H1 (cell line): Measurements from ENCODE around the gene TRHDE.

Source experiments
- ATF2 ChIP-seq: IDR thresholded peaks from 2 replicates; pipeline ENCODE4 v1.6.1; 2012; ENCODE audit warnings: low read length, inconsistent platforms
- GABPA ChIP-seq: IDR thresholded peaks from 2 replicates; pipeline ENCODE4 v1.6.1; 2011; ENCODE audit warnings: mild to moderate bottlenecking, low read length, moderate library complexity, borderline replicate concordance; ENCODE audit not compliant: insufficient read depth
- POLR2A ChIP-seq, 2 experiments: IDR thresholded peaks; 1 replicate in 1 of 2; 2 replicates in 1 of 2; pipeline ENCODE4 v1.6.1; 2011; ENCODE audit warnings: low read depth in 2 of 2, low read length in 2 of 2, mild to moderate bottlenecking in 2 of 2; ENCODE audit errors: control extremely low read depth in 1 of 2
- RAD21 ChIP-seq, 2 experiments: IDR thresholded peaks in 1 of 2; conservative IDR thresholded peaks in 1 of 2; 2 replicates each; pipeline ENCODE4 v1.6.1; 2011; ENCODE audit warnings: low read depth in 2 of 2, low read length in 2 of 2, improper control_type of control experiment in 1 of 2, inconsistent platforms in 1 of 2, mild to moderate bottlenecking in 1 of 2, moderate library complexity in 1 of 2
- SIN3A ChIP-seq, 2 experiments: IDR thresholded peaks in 1 of 2; conservative IDR thresholded peaks in 1 of 2; 2 replicates each; pipeline ENCODE4 v1.6.1; 2011 to 2012; ENCODE audit warnings: low read length in 2 of 2, improper control_type of control experiment in 1 of 2, low read depth in 1 of 2, mild to moderate bottlenecking in 1 of 2

GRCh38 chr12:72270961-72271360 is 1.2 kb upstream of the TRHDE start:
- no peak for TF ChIP-seq RAD21 (IDR thresholded peaks at IDR 0.05 in 1 of 2, conservative IDR thresholded peaks at IDR 0.05 in 1 of 2; ENCODE audit: low read depth in 2 of 2, low read length in 2 of 2)
- TF ChIP-seq GABPA, result no peak
- no peak for TF ChIP-seq ATF2
- TF ChIP-seq SIN3A (conservative IDR thresholded peaks at IDR 0.05 in 1 of 2, IDR thresholded peaks at IDR 0.05 in 1 of 2; ENCODE audit: low read depth in 1 of 2, low read length in 2 of 2), result no peak
- no peak for TF ChIP-seq POLR2A (IDR thresholded peaks at IDR 0.05; ENCODE audit: control extremely low read depth in 1 of 2, low read depth in 2 of 2, low read length in 2 of 2)
